ENCODE results near the gene AKAP11.

The AKAP11 gene

GRCh38 chr13:42233726-42234125, 38.2 kb upstream of the AKAP11 start:
- H3K4me3 ChIP-seq (ENCODE audit: low read depth, low read length): no peak overlapping the region
- DNase-seq (ENCODE audit: low read depth): no peak
- TF ChIP-seq CTCF (IDR thresholded peaks at IDR 0.05; ENCODE audit: insufficient read depth, low read depth, low read length, missing control alignments): no peak

- no peak overlapping the region for H3K4me3 ChIP-seq (ENCODE audit: low read depth, low read length)
- DNase-seq (ENCODE audit: low read depth): no peak
- TF ChIP-seq CTCF (IDR thresholded peaks at IDR 0.05; ENCODE audit: insufficient read depth, low read depth, low read length, missing control alignments): no peak
These were observed 32.8 kb upstream of the AKAP11 start for GRCh38 chr13:42239161-42239560.

- H3K4me3 ChIP-seq (ENCODE audit: low read depth, low read length): no peak overlapping the region
- no peak for DNase-seq (ENCODE audit: low read depth)
- TF ChIP-seq CTCF (IDR thresholded peaks at IDR 0.05; ENCODE audit: insufficient read depth, low read depth, low read length, missing control alignments): no peak
These were observed 32.3 kb upstream of the AKAP11 start for GRCh38 chr13:42239644-42240043.

GRCh38 chr13:42246541-42246940, 25.4 kb upstream of the AKAP11 start:
- no peak overlapping the region for H3K4me3 ChIP-seq (ENCODE audit: low read depth, low read length)
- TF ChIP-seq CTCF (IDR thresholded peaks at IDR 0.05; ENCODE audit: insufficient read depth, low read depth, low read length, missing control alignments): no peak
- no peak for DNase-seq (ENCODE audit: low read depth)

GRCh38 chr13:42247883-42248282, 24.1 kb upstream of the AKAP11 start:
- DNase-seq (ENCODE audit: low read depth): no peak
- no peak overlapping the region for H3K4me3 ChIP-seq (ENCODE audit: low read depth, low read length)
- no peak for TF ChIP-seq CTCF (IDR thresholded peaks at IDR 0.05; ENCODE audit: insufficient read depth, low read depth, low read length, missing control alignments)

- H3K4me3 ChIP-seq (ENCODE audit: low read depth, low read length): no peak overlapping the region
- no peak for TF ChIP-seq CTCF (IDR thresholded peaks at IDR 0.05; ENCODE audit: insufficient read depth, low read depth, low read length, missing control alignments)
- DNase-seq (ENCODE audit: low read depth): no peak
These were observed 16.1 kb upstream of the AKAP11 start for GRCh38 chr13:42255886-42256285.

- no peak overlapping the region for H3K4me3 ChIP-seq (ENCODE audit: low read depth, low read length)
- TF ChIP-seq CTCF (IDR thresholded peaks at IDR 0.05; ENCODE audit: insufficient read depth, low read depth, low read length, missing control alignments): no peak
- DNase-seq (ENCODE audit: low read depth): no peak
These were observed 13.2 kb upstream of the AKAP11 start for GRCh38 chr13:42258747-42259146.
